ENCODE results near the gene IFFO2.

IFFO2 gene

DNA sequence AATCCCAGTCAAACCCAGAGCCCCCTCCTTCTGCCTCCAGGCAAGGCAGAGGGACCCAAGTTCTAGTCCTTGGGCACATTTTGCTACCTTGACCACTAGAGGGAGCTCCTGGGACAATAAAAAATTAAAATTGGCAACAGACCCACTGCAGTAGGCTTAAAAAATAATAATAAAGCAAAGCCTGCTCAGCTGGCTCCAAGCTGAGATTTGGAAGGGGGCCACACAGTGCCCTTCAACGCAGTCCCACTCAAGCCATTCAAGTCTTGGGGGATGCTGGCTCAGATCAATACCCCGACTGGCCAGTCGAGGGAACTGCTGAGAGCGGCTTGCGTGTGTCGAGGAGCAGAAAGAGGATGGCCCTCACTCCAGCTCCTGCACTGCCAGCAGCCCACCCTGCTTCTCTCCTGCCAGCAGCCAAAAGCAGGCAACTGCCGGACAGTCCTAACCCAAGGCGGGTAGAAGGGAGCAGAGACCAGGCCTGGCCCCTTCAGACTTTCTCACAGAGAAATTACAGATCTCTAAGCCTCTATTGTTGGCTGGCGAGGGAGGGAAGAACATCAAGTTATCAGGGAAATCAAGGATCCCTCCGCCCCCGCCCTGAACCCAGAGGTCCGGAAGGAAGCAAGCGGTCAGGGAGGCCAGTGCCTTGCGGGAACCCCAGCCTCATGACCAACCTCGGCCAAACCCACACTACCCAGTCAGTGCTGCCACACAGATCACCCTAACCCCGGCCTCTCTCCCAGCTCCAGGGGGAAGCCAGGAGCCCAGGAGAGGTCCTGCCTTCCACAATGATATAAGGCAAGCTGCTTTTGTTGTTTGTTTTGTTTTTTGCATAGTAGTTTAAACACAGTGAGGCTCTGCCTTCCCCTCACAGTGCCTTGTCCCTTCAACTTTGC is 49.2 kb downstream of the IFFO2 start:
- H3K27me3 ChIP-seq (ENCODE audit: insufficient read depth, low read length, poor library complexity, severe bottlenecking), result no peaks in the 10 kb centered on the region
- no peak for TF ChIP-seq EZH2phosphoT487 (IDR thresholded peaks at IDR 0.05; ENCODE audit: borderline replicate concordance)
- TF ChIP-seq, protein P1, sequence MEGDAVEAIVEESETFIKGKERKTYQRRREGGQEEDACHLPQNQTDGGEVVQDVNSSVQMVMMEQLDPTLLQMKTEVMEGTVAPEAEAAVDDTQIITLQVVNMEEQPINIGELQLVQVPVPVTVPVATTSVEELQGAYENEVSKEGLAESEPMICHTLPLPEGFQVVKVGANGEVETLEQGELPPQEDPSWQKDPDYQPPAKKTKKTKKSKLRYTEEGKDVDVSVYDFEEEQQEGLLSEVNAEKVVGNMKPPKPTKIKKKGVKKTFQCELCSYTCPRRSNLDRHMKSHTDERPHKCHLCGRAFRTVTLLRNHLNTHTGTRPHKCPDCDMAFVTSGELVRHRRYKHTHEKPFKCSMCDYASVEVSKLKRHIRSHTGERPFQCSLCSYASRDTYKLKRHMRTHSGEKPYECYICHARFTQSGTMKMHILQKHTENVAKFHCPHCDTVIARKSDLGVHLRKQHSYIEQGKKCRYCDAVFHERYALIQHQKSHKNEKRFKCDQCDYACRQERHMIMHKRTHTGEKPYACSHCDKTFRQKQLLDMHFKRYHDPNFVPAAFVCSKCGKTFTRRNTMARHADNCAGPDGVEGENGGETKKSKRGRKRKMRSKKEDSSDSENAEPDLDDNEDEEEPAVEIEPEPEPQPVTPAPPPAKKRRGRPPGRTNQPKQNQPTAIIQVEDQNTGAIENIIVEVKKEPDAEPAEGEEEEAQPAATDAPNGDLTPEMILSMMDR (conservative IDR thresholded peaks at IDR 0.05; ENCODE audit: low read length), result peak; percentile 100
- H3K36me3 ChIP-seq (ENCODE audit: insufficient read depth, low read length), result peaks cover 29% of the 10 kb centered on the region; the same call in 1 of the 2 replicates
- no peak overlapping the region for H2AFZ ChIP-seq (ENCODE audit: low read length)
- peak overlapping the region; percentile 83 for H3K9ac ChIP-seq (ENCODE audit: low read depth, low read length, poor library complexity, severe bottlenecking)
- no peaks in the 10 kb centered on the region for H3K79me2 ChIP-seq (ENCODE audit: insufficient read depth, low read length)
- H3F3A ChIP-seq (ENCODE audit: low read depth), result peaks cover 10% of the 10 kb centered on the region
- H3K4me2 ChIP-seq (ENCODE audit: low read depth, low read length, poor library complexity, severe bottlenecking), result peak overlapping the region; percentile 72
- no peaks in the 10 kb centered on the region for H4K20me1 ChIP-seq (ENCODE audit: insufficient read depth, low read length, poor library complexity, severe bottlenecking)
- H3K4me3 ChIP-seq (ENCODE audit: low read length, poor library complexity, severe bottlenecking), result peak overlapping the region; percentile 65
- no peaks in the 10 kb centered on the region for H3K9me3 ChIP-seq (ENCODE audit: insufficient read depth, low read depth, low read length)
- H3K9me2 ChIP-seq (replicated peaks; ENCODE audit: low read depth, low read length), result no peaks in the 10 kb centered on the region
- H3K4me1 ChIP-seq (ENCODE audit: insufficient read depth, low read length, poor library complexity, severe bottlenecking), result peaks cover 39% of the 10 kb centered on the region

DNA sequence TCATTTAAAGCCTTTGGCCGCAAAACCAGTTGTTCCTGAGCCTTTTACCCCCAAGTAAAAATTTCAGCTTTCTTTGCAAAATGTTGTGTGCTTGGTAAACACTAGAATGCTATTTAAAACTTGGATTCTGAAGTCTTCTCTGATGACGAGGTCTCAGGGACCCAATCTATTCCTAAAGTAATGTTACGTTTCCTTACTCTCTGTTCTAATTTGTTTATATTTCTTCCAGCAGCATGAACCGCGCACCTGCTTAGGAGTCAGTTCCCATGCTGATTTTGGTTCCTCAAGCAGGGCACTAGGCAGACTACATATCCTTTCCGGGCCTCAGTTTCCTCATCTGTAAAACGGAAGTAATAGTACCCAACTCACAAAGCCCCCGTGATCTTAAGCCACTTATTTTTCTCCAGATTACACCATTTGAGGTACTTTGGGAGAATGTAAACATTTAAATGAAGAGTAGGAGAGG is 53.2 kb downstream of the IFFO2 start:
- Histone ChIP-seq H3K36me3 (ENCODE audit: insufficient read depth, low read length) (no peaks in the 10 kb centered on the region), H3K9me2 (replicated peaks; ENCODE audit: low read depth, low read length) (no peaks in the 10 kb centered on the region), H3K27me3 (ENCODE audit: insufficient read depth, low read length, poor library complexity, severe bottlenecking) (no peaks in the 10 kb centered on the region), H2AFZ (ENCODE audit: low read length) (peak overlapping the region; percentile 93), H3K4me1 (ENCODE audit: insufficient read depth, low read length, poor library complexity, severe bottlenecking) (peaks cover 53% of the 10 kb centered on the region), H3K79me2 (ENCODE audit: insufficient read depth, low read length) (peaks cover 18% of the 10 kb centered on the region; the same call in 1 of the 2 replicates), H3K9me3 (ENCODE audit: insufficient read depth, low read depth, low read length) (no peaks in the 10 kb centered on the region), H4K20me1 (ENCODE audit: insufficient read depth, low read length, poor library complexity, severe bottlenecking) (peaks cover 3% of the 10 kb centered on the region), H3K9ac (ENCODE audit: low read depth, low read length, poor library complexity, severe bottlenecking) (peak overlapping the region; percentile 67), H3K4me2 (ENCODE audit: low read depth, low read length, poor library complexity, severe bottlenecking) (peak overlapping the region; percentile 80), H3F3A (ENCODE audit: low read depth) (no peaks in the 10 kb centered on the region; the same call in 1 of the 2 replicates), H3K4me3 (ENCODE audit: low read length, poor library complexity, severe bottlenecking) (peak overlapping the region; percentile 94)
- TF ChIP-seq EZH2phosphoT487 (IDR thresholded peaks at IDR 0.05; ENCODE audit: borderline replicate concordance), result no peak
- TF ChIP-seq, protein P1 (conservative IDR thresholded peaks at IDR 0.05; ENCODE audit: low read length), result no peak

DNA sequence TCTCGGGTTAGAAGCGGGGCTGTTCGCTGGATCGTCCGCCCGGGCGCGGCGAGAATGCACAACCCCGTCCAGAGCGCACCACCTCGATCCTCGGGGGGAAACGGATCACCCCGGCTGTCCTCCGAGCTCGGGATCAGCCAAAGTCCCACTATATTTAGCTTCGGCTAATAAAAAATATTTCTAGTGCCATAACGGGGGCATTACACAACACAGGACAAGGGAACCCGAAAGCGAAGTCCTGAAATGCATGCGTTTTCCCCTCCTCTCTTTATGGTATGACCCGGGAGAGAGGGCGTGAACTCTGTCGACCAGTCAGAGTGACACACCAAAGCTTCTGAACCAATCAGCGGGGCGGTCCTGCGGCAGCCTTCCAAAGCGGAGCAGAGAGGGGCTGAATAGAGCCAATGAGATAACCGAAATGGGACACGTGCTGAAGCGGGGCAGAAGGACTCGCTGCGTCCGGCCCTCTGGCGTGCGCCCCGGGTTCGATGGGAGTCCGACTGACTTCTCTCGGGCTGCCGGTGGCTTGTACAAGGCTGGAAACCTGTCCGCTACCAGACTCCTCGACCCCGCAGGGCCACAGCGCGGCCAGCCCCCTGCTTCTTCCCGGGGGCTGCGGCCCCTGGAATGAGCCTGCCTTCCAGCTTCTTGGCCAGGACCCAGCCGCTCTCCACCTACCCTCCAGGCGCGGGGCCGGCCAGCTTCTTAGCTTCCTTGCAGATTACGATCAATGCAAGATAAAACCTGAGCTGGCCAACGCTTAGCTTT is 53.8 kb downstream of the IFFO2 start, which contains the start of gene ALDH4A1:
TSS of gene ALDH4A1 (minus strand) at position 33 of the 768 bp plus-strand sequence. CDS start at position 1, 32 bp downstream.
- Histone ChIP-seq H2AFZ (ENCODE audit: low read length) (peak within 1 kb of the TSS; percentile 93), H4K20me1 (ENCODE audit: insufficient read depth, low read length, poor library complexity, severe bottlenecking) (peaks cover 3% of the 10 kb centered on the region), H3K27me3 (ENCODE audit: insufficient read depth, low read length, poor library complexity, severe bottlenecking) (no peaks in the 10 kb centered on the region), H3K9me2 (replicated peaks; ENCODE audit: low read depth, low read length) (no peaks in the 10 kb centered on the region), H3K9ac (ENCODE audit: low read depth, low read length, poor library complexity, severe bottlenecking) (peak within 1 kb of the TSS; percentile 67), H3K4me1 (ENCODE audit: insufficient read depth, low read length, poor library complexity, severe bottlenecking) (peaks cover 46% of the 10 kb centered on the region), H3K4me2 (ENCODE audit: low read depth, low read length, poor library complexity, severe bottlenecking) (peak within 1 kb of the TSS; percentile 80), H3F3A (ENCODE audit: low read depth) (no peaks in the 10 kb centered on the region), H3K36me3 (ENCODE audit: insufficient read depth, low read length) (no peaks in the 10 kb centered on the region), H3K9me3 (ENCODE audit: insufficient read depth, low read depth, low read length) (no peaks in the 10 kb centered on the region), H3K79me2 (ENCODE audit: insufficient read depth, low read length) (peaks cover 18% of the 10 kb centered on the region; the same call in 1 of the 2 replicates), H3K4me3 (ENCODE audit: low read length, poor library complexity, severe bottlenecking) (peak within 1 kb of the TSS; percentile 94)
- TF ChIP-seq, protein P1 (conservative IDR thresholded peaks at IDR 0.05; ENCODE audit: low read length), result no peak

Measured in Loucy (cell line).